Endothelial cell of umbilical vein (primary cell): ENCODE data around the gene GNAQ. TPM values are rescaled to one million over a fixed set of nuclear protein-coding genes. Genes with fewer than 3 reads are reported as not detected.

Experiments
- BruUV-seq: library from RNA; stranded (reverse); fragments of 400-500 nt; replicated peaks from 2 replicates; lab custom pipeline; 2021; lab: Mats Ljungman, UMichigan
- CTCF ChIA-PET: fragments of 300-600, 350-600 bp; sonication (Branson Sonifier 250); formaldehyde crosslinking; loops from one replicate; lab custom pipeline; 2021; ENCODE audit warnings: antibody characterized with exemption, inconsistent platforms; lab: Charles Lee
- POLR2A ChIA-PET: fragments of 300-600, 350-600 bp; sonication (Branson Sonifier 250); formaldehyde crosslinking; loops from one replicate; lab custom pipeline; 2021; ENCODE audit warnings: antibody characterized with exemption, inconsistent platforms; lab: Charles Lee
- DNase-seq: peaks from one replicate; pipeline ENCODE4 v3.0.0-alpha.2; 2011; ENCODE audit warnings: low read depth, low spot score
- FAIRE-seq: peaks from 2 replicates; lab custom pipeline; 2011; peaks lifted over from hg19 to GRCh38; lab: Jason Lieb, UNC
- H2AFZ ChIP-seq: 2 replicates; pipeline ENCODE4 v1.6.0; 2012; ENCODE audit warnings: low read depth, low read length, control low read depth, inconsistent platforms
- H3K27ac ChIP-seq: 2 replicates; pipeline ENCODE4 v1.5.1; 2011; ENCODE audit warnings: low read depth, mild to moderate bottlenecking, control low read depth, low read length, moderate library complexity; ENCODE audit not compliant: insufficient read depth
- H3K27me3 ChIP-seq, 2 experiments: 2 replicates each; pipeline versions ENCODE4 v1.6.0 to v1.6.1; 2011; ENCODE audit warnings: low read length in 2 of 2, mixed read lengths in 1 of 2; ENCODE audit not compliant: control insufficient read depth in 2 of 2, insufficient read depth in 2 of 2
- H3K36me3 ChIP-seq, 2 experiments: 2 replicates in 1 of 2; 3 replicates in 1 of 2; pipeline ENCODE4 v1.5.1; 2011; ENCODE audit warnings: low read length in 2 of 2, mild to moderate bottlenecking in 1 of 2, moderate library complexity in 1 of 2; ENCODE audit not compliant: control insufficient read depth in 2 of 2, insufficient read depth in 2 of 2; ENCODE audit errors: extremely low read depth in 1 of 2
- H3K4me1 ChIP-seq: 3 replicates; pipeline ENCODE4 v1.5.1; 2011; ENCODE audit warnings: mild to moderate bottlenecking, low read length; ENCODE audit not compliant: control insufficient read depth, insufficient read depth; ENCODE audit errors: extremely low read depth
- H3K4me2 ChIP-seq: 2 replicates; pipeline ENCODE4 v1.6.1; 2011; ENCODE audit warnings: low read length, control low read depth, mixed read lengths; ENCODE audit not compliant: insufficient read depth
- H3K4me3 ChIP-seq, 3 experiments: fragments of 200-600 bp in 1 of 3; sonication (generic), shearing (Covaris generic) in 1 of 3; replicated peaks in 1 of 3; 2 replicates each; pipeline ENCODE4 v1.5.1; 2011 to 2016; ENCODE audit warnings: control low read depth in 3 of 3, low read length in 3 of 3, mild to moderate bottlenecking in 2 of 3, inconsistent platforms in 1 of 3, low read depth in 1 of 3, moderate library complexity in 1 of 3; ENCODE audit not compliant: insufficient read depth in 1 of 3
- H3K79me2 ChIP-seq: 2 replicates; pipeline ENCODE4 v1.6.0; 2012; ENCODE audit warnings: low read length, inconsistent platforms; ENCODE audit not compliant: control insufficient read depth, insufficient read depth
- H3K9ac ChIP-seq: replicated peaks from 2 replicates; pipeline ENCODE3; 2011; ENCODE audit warnings: low read length, control low read depth; ENCODE audit not compliant: insufficient read depth; ENCODE audit errors: extremely low read depth
- H3K9me1 ChIP-seq: replicated peaks from 3 replicates; pipeline ENCODE4 v1.6.0; 2011; ENCODE audit warnings: mild to moderate bottlenecking, low read length; ENCODE audit not compliant: control insufficient read depth, insufficient read depth; ENCODE audit errors: extremely low read depth
- H3K9me3 ChIP-seq: replicated peaks from 2 replicates; pipeline ENCODE4 v1.5.1; 2012; ENCODE audit warnings: low read length, inconsistent platforms; ENCODE audit not compliant: control insufficient read depth, insufficient read depth
- H4K20me1 ChIP-seq: replicated peaks from 2 replicates; pipeline ENCODE3; 2011; ENCODE audit warnings: mild to moderate bottlenecking, low read length; ENCODE audit not compliant: control insufficient read depth, insufficient read depth; ENCODE audit errors: extremely low read depth
- GATA2 ChIP-seq: IDR thresholded peaks from 2 replicates; pipeline ENCODE4 v1.7.0; 2011; ENCODE audit warnings: low read depth, mild to moderate bottlenecking, moderate library complexity, mixed read lengths, low read length; ENCODE audit not compliant: insufficient read length, insufficient read depth
- JUN ChIP-seq: IDR thresholded peaks from 2 replicates; pipeline ENCODE4 v1.6.1; 2011; ENCODE audit warnings: borderline replicate concordance, low read depth; ENCODE audit not compliant: insufficient read length, insufficient read depth
- POLR2A ChIP-seq: IDR thresholded peaks from 2 replicates; pipeline ENCODE4 v1.6.1; 2012; ENCODE audit warnings: low read depth, mild to moderate bottlenecking, control low read depth, low read length
- dilution Hi-C: fragments of 300-500 bp; cut with MboI; formaldehyde crosslinking; loops from one replicate; pipeline ENCODE4 v1.15.0; 2019; ENCODE audit warnings: low sequenced_read_pairs; ENCODE audit not compliant: extremely low pct_ligation_motif_present
- intact Hi-C: fragments of 100-400 bp; cut with micrococcal nuclease; formaldehyde crosslinking; loops from one replicate; pipeline ENCODE4 v1.10.0; 2022
- polyA plus RNA-seq, 4 experiments: library from polyadenylated mRNA; depleted of rRNA in 3 of 4; stranded (reverse) in 3 of 4; unstranded in 1 of 4; fragments of >200 nt; gene quantifications; 2 replicates each; pipeline versions ENCODE4 v1.2.1 to v1.2.3, GENCODE V29; 2011 to 2012; ENCODE audit warnings: missing spikeins in 1 of 4
- total RNA-seq: library from RNA; stranded (reverse); gene quantifications from 2 replicates; pipeline ENCODE4 v1.2.3, GENCODE V29; 2021

The GNAQ gene
- total and polyA plus RNA-seq, 2 donors (not counting 3 experiments of a cell fraction or from before 2014, with no cell fraction given): 26.1 to 67.3 TPM

DNA sequence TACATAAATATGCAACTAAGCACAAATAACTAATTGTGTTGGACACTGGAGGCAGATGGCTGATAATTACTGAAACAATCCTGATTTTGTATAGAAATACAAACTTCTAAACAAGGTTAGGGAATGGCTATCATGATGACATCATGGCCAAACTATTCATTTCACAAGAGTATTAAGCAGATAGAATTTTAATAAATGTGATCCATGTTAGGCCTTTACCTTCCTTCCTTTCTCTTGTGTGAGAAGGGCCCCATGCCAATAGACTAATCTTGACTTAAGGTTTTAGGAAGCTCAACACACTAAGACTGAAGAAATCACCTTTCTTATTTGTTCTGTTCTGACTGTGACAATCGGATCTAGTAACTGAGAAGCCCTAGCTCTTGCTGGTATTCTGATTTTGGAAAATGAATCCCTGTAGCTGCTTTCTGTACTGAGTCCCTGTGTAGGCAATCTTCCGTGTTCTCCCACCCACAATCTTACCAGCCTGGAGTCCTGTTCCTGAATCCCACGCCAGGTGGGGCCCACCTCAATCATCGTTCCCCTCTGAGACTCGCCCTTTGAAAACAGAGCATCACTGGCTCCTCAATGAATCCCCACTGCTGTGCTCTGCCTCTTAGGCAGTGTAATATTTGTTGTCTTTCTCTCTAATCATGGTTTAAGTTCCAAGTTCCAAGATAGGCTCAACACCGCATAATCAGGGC, 214.8 kb downstream of the GNAQ start:
- no peaks in the 10 kb centered on the region for H3K27me3 ChIP-seq
- H3K4me3 ChIP-seq: no peak overlapping the region
- H3K9me1 ChIP-seq: no peaks in the 10 kb centered on the region
- H4K20me1 ChIP-seq: peaks cover 3% of the 10 kb centered on the region
- no peak overlapping the region for H3K4me2 ChIP-seq
- H3K79me2 ChIP-seq: no peaks in the 10 kb centered on the region
- dilution Hi-C loops (no loop called here), intact Hi-C loops (no loop called here)
- DNase-seq (peak; percentile 46), FAIRE-seq (no peak)
- TF ChIP-seq JUN: peak; percentile 12
- TF ChIP-seq POLR2A: no peak
- H3K9me3 ChIP-seq: no peaks in the 10 kb centered on the region
- CTCF ChIA-PET: interaction anchor here (1.1 to 1.5 kb wide), 2 partner anchors 161 to 219 kb away, joined by 3 to 4 read pairs; no protein-coding TSS in a partner anchor
- no peaks in the 10 kb centered on the region for H3K36me3 ChIP-seq
- no peak overlapping the region for H3K9ac ChIP-seq
- no peak overlapping the region for H3K27ac ChIP-seq
- POLR2A ChIA-PET: no interaction called here
- BruUV-seq: no TSS peak
- H2AFZ ChIP-seq: no peak overlapping the region
- peaks cover 22% of the 10 kb centered on the region for H3K4me1 ChIP-seq

DNA sequence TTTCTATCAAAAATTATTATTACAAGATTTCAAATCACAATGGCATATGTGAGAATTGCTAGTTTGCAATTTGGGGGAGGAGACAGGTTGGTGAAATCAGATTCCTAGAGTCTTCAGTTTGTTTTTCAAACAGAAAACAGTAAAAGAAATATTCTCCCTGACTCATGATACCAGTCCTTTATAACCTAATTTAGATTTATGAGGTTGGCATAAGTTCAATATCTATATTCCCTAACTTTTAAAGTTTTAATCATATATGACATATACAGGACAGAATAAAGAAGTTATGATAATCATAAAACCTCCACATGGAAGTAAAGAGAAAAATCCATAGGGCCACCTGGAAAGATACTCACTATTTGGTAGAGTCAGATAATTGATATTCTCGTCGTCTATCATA, 216.4 kb downstream of the GNAQ start:
- H3K9me1 ChIP-seq: no peaks in the 10 kb centered on the region
- H3K9ac ChIP-seq: no peak overlapping the region
- FAIRE-seq: no peak
- no peaks in the 10 kb centered on the region for H3K9me3 ChIP-seq
- CTCF ChIA-PET: interaction anchor here (0.7 kb wide), 1 partner anchor 220 kb away, joined by 3 read pairs; no protein-coding TSS in a partner anchor
- no peaks in the 10 kb centered on the region for H3K27me3 ChIP-seq
- peaks cover 17% of the 10 kb centered on the region for H3K4me1 ChIP-seq
- no peaks in the 10 kb centered on the region for H3K36me3 ChIP-seq
- no TSS peak for BruUV-seq
- no peaks in the 10 kb centered on the region for H3K79me2 ChIP-seq
- H2AFZ ChIP-seq: no peak overlapping the region
- no peak overlapping the region for H3K27ac ChIP-seq
- POLR2A ChIA-PET: no interaction called here
- dilution Hi-C loops (no loop called here), intact Hi-C loops (no loop called here)
- peaks cover 3% of the 10 kb centered on the region for H4K20me1 ChIP-seq
- DNase-seq: no peak
- no peak for TF ChIP-seq GATA2
- no peak overlapping the region for H3K4me3 ChIP-seq
- H3K4me2 ChIP-seq: no peak overlapping the region
